H9 (cell line): Measurements from ENCODE around the gene CABLES2. TPM values are rescaled to one million over a fixed set of nuclear protein-coding genes. Genes with fewer than 3 reads are reported as not detected.

Source experiments
- DNase-seq: peaks from one replicate; pipeline ENCODE4 v3.0.0-alpha.2; 2017
- H2AFZ ChIP-seq: one replicate; pipeline ENCODE4 v1.6.1; 2013; ENCODE audit warnings: mild to moderate bottlenecking, low read length, control low read depth, moderate library complexity
- H2AK5ac ChIP-seq: 2 replicates; pipeline ENCODE4 v1.6.1; 2013; ENCODE audit warnings: low read length, control low read depth, mixed read lengths; ENCODE audit not compliant: insufficient read length
- H2BK120ac ChIP-seq: one replicate; pipeline ENCODE4 v1.6.1; 2013; ENCODE audit warnings: low read depth, mild to moderate bottlenecking, low read length, control low read depth, inconsistent platforms; ENCODE audit not compliant: poor library complexity, severe bottlenecking
- H2BK12ac ChIP-seq: 2 replicates; pipeline ENCODE4 v1.6.1; 2013; ENCODE audit warnings: low read length, control low read depth, mixed read lengths, low read depth; ENCODE audit not compliant: insufficient read length
- H2BK15ac ChIP-seq: 2 replicates; pipeline ENCODE4 v1.6.1; 2013; ENCODE audit warnings: low read depth, low read length, control low read depth
- H2BK20ac ChIP-seq: one replicate; pipeline ENCODE4 v1.6.1; 2013; ENCODE audit warnings: low read depth, mild to moderate bottlenecking, low read length, control low read depth, inconsistent platforms; ENCODE audit not compliant: poor library complexity, severe bottlenecking
- H2BK5ac ChIP-seq: 2 replicates; pipeline ENCODE4 v1.6.1; 2013; ENCODE audit warnings: low read length, control low read depth, mixed read lengths; ENCODE audit not compliant: insufficient read length
- H3K14ac ChIP-seq: 2 replicates; pipeline ENCODE4 v1.6.1; 2013; ENCODE audit warnings: low read length, control low read depth; ENCODE audit not compliant: insufficient read depth
- H3K18ac ChIP-seq: 2 replicates; pipeline ENCODE4 v1.6.1; 2013; ENCODE audit warnings: low read depth, mild to moderate bottlenecking, mixed read lengths, low read length, control low read depth; ENCODE audit not compliant: insufficient read length
- H3K23ac ChIP-seq: 2 replicates; pipeline ENCODE4 v1.6.1; 2013; ENCODE audit warnings: low read length, control low read depth, mixed read lengths, low read depth; ENCODE audit not compliant: insufficient read length
- H3K23me2 ChIP-seq: 2 replicates; pipeline ENCODE4 v1.6.1; 2013; ENCODE audit warnings: low read depth, mild to moderate bottlenecking, mixed read lengths, low read length, control low read depth; ENCODE audit not compliant: insufficient read length, poor library complexity, severe bottlenecking
- H3K27ac ChIP-seq: 2 replicates; pipeline ENCODE4 v1.5.1; 2013; ENCODE audit warnings: low read length, control low read depth, mixed read lengths, low read depth; ENCODE audit not compliant: insufficient read length
- H3K27me3 ChIP-seq: 2 replicates; pipeline ENCODE4 v1.6.1; 2013; ENCODE audit warnings: low read length, control low read depth, inconsistent platforms; ENCODE audit not compliant: insufficient read depth
- H3K4ac ChIP-seq: 2 replicates; pipeline ENCODE4 v1.6.1; 2013; ENCODE audit warnings: low read depth, mild to moderate bottlenecking, control low read depth, inconsistent platforms, low read length, moderate library complexity
- H3K4me1 ChIP-seq: 2 replicates; pipeline ENCODE4 v1.6.1; 2013; ENCODE audit warnings: low read length, control low read depth, inconsistent platforms; ENCODE audit not compliant: insufficient read depth
- H3K4me2 ChIP-seq: 2 replicates; pipeline ENCODE4 v1.6.1; 2013; ENCODE audit warnings: low read length, control low read depth, mixed read lengths; ENCODE audit not compliant: insufficient read length, insufficient read depth
- H3K56ac ChIP-seq: 2 replicates; pipeline ENCODE4 v1.6.1; 2013; ENCODE audit warnings: low read depth, mild to moderate bottlenecking, mixed read lengths, low read length, control low read depth; ENCODE audit not compliant: insufficient read length
- H3K79me1 ChIP-seq: 2 replicates; pipeline ENCODE4 v1.6.1; 2013; ENCODE audit warnings: low read depth, mild to moderate bottlenecking, moderate library complexity, low read length, control low read depth, inconsistent platforms; ENCODE audit not compliant: insufficient read depth, poor library complexity, severe bottlenecking
- H3K79me2 ChIP-seq: 2 replicates; pipeline ENCODE4 v1.6.1; 2013; ENCODE audit warnings: low read length, control low read depth, inconsistent platforms; ENCODE audit not compliant: insufficient read depth
- H3K9ac ChIP-seq: 2 replicates; pipeline ENCODE4 v1.6.1; 2013; ENCODE audit warnings: low read length, control low read depth, mixed read lengths; ENCODE audit not compliant: insufficient read length; ENCODE audit errors: extremely low read depth
- H3K9me3 ChIP-seq: one replicate; pipeline ENCODE4 v1.6.1; 2013; ENCODE audit warnings: low read depth, low read length, inconsistent platforms; ENCODE audit not compliant: control insufficient read depth
- H3T11ph ChIP-seq: one replicate; pipeline ENCODE4 v1.6.1; 2013; ENCODE audit warnings: mild to moderate bottlenecking, low read length, control low read depth, inconsistent platforms
- H4K20me1 ChIP-seq: one replicate; pipeline ENCODE4 v1.6.1; 2013; ENCODE audit not compliant: control insufficient read depth, insufficient read length, insufficient read depth
- H4K5ac ChIP-seq: 2 replicates; pipeline ENCODE4 v1.6.1; 2013; ENCODE audit warnings: low read depth, mild to moderate bottlenecking, mixed read lengths, low read length, control low read depth; ENCODE audit not compliant: insufficient read length
- H4K8ac ChIP-seq: replicated peaks from 2 replicates; pipeline ENCODE4 v1.6.1; 2013; ENCODE audit warnings: low read length, control low read depth, mixed read lengths, low read depth; ENCODE audit not compliant: insufficient read length
- H4K91ac ChIP-seq: 2 replicates; pipeline ENCODE4 v1.6.1; 2013; ENCODE audit warnings: low read depth, mild to moderate bottlenecking, moderate library complexity, mixed read lengths, low read length, control low read depth; ENCODE audit not compliant: insufficient read length
- H3K27ac Mint-ChIP-seq, 3 experiments: 2 replicates in 2 of 3; 3 replicates in 1 of 3; pipeline ENCODE4 v1.8.0; 2020 to 2021; ENCODE audit warnings: mixed read lengths in 3 of 3, mild to moderate bottlenecking in 1 of 3, moderate library complexity in 1 of 3
- H3K27me3 Mint-ChIP-seq: 2 replicates; pipeline ENCODE4 v1.8.0; 2021; ENCODE audit warnings: low read depth, mild to moderate bottlenecking, moderate library complexity, mixed read lengths
- H3K36me3 Mint-ChIP-seq, 3 experiments: 2 replicates in 2 of 3; 3 replicates in 1 of 3; pipeline ENCODE4 v1.8.0; 2020 to 2021; ENCODE audit warnings: low read depth in 3 of 3, mixed read lengths in 3 of 3; ENCODE audit not compliant: insufficient read depth in 1 of 3
- H3K4me1 Mint-ChIP-seq, 2 experiments: 2 replicates each; pipeline ENCODE4 v1.8.0; 2020; ENCODE audit warnings: mixed read lengths in 2 of 2
- H3K4me3 Mint-ChIP-seq, 2 experiments: 2 replicates in 1 of 2; 3 replicates in 1 of 2; pipeline ENCODE4 v1.8.0; 2020 to 2021; ENCODE audit warnings: mild to moderate bottlenecking in 2 of 2, mixed read lengths in 2 of 2, moderate library complexity in 1 of 2
- H3K9me3 Mint-ChIP-seq, 2 experiments: 2 replicates in 1 of 2; 3 replicates in 1 of 2; pipeline ENCODE4 v1.8.0; 2020; ENCODE audit warnings: mild to moderate bottlenecking in 2 of 2, mixed read lengths in 2 of 2, moderate library complexity in 1 of 2
- CTCF ChIP-seq: fragments of 200-600 bp; sonication (generic); conservative IDR thresholded peaks from 3 replicates; pipeline ENCODE4 v1.8.0; 2021; ENCODE audit warnings: antibody characterized with exemption, mild to moderate bottlenecking
- WGBS: extraction: QIAGEN DNeasy Blood & Tissue Kit; methylation state at CpG from one replicate; pipeline ENCODE4 v1.1.7; 2013; ENCODE audit warnings: missing lambda C conversion rate, low lambda C conversion rate, mixed read lengths; ENCODE audit not compliant: insufficient read length; ENCODE audit errors: extremely low coverage; 5-methylcytosine and 5-hydroxymethylcytosine counted together
- total RNA-seq: library from RNA; stranded (reverse); gene quantifications from 2 replicates; pipeline ENCODE4 v1.2.1, GENCODE V29; 2021

Gene CABLES2
- total RNA-seq, 1 experiment from 2014 or later, result 10.8 TPM

DNA sequence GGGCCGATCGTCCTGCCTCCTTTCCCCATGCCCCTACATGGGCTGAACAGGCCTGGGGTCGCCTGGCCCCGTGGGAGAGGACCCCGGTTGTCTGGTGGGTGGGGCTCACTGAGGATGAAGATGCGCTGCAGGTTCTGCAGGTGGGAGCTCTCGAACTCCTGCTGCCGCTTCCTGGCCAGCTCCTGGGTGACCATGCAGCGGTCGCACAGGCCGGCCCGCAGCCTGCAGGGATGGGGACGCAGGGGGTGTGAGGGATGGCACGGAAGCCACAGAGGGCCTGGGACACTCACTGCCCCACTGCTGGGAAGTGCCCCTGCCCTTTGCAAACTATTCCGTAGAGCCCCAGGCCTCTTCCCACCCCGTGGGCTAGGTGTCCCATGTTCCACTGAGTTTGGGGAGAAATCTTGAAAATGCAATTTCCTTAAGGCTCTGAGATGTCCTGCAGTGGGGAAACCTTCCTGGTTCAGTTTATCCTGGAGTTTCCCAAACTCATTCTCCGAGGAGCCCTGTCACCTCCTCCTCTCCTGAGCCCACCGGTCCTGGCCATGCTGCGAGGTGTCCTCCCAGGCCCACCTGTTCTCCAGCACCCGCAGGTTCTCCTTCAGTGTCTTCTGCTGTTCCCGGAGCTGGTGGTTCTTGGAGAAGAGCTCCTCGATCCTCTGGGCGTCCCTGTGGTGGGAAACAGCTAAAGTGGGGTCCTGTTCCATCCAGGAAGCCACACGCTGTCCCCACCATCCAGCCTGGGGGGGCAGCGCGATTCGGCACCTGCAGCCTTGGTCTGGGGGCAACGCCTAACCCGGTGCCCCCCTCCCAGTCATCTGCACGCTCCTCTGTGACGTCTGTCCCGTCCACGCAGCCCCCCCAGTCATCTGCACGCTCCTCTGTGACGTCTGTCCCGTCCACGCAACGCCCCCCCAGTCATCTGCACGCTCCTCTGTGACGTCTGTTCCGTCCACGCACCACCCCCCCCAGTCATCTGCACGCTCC, 9.9 kb upstream of the CABLES2 start:
- Histone ChIP-seq H3T11ph (no peak overlapping the region), H3K79me1 (no peaks in the 10 kb centered on the region), H4K91ac (no peak overlapping the region), H3K14ac (no peak overlapping the region), H3K23ac (no peak overlapping the region), H2AK5ac (no peak overlapping the region), H2BK20ac (no peak overlapping the region), H2BK15ac (no peak overlapping the region), H3K18ac (no peak overlapping the region), H4K8ac (no peak overlapping the region), H2BK5ac (no peak overlapping the region), H3K27me3 (no peaks in the 10 kb centered on the region), H3K56ac (no peak overlapping the region), H3K27ac (no peak overlapping the region), H3K9ac (no peak overlapping the region), H3K4me1 (no peaks in the 10 kb centered on the region), H2AFZ (no peak overlapping the region), H2BK120ac (no peak overlapping the region), H3K4ac (no peak overlapping the region), H3K23me2 (no peaks in the 10 kb centered on the region), H3K9me3 (no peaks in the 10 kb centered on the region), H2BK12ac (no peak overlapping the region), H4K5ac (no peak overlapping the region), H4K20me1 (no peaks in the 10 kb centered on the region), H3K79me2 (no peaks in the 10 kb centered on the region), H3K4me2 (no peak overlapping the region)
- Mint-ChIP-seq H3K4me1 (peaks cover 0 to 6% of the 10 kb centered on the region in 2 experiments; a peak in 2 of 4 replicates), H3K36me3 (peaks cover 0 to 4% (median 0%) of the 10 kb centered on the region in 3 experiments; a peak in 1 of 7 replicates), H3K27ac (peak overlapping the region in 1 of 3 experiments; percentile 65; a peak in 1 of 7 replicates), H3K9me3 (peaks cover 0 to 5% of the 10 kb centered on the region in 2 experiments; a peak in 2 of 5 replicates), H3K27me3 (peaks cover 1% of the 10 kb centered on the region), H3K4me3 (no peak overlapping the region)
- no peak for TF ChIP-seq CTCF
- DNase-seq, result no peak
- WGBS, result no CpG with 5 or more reads among the region's 43 CpGs
